Measurements from ENCODE around the gene MRPS6.

- TF ChIP-seq, protein P1, sequence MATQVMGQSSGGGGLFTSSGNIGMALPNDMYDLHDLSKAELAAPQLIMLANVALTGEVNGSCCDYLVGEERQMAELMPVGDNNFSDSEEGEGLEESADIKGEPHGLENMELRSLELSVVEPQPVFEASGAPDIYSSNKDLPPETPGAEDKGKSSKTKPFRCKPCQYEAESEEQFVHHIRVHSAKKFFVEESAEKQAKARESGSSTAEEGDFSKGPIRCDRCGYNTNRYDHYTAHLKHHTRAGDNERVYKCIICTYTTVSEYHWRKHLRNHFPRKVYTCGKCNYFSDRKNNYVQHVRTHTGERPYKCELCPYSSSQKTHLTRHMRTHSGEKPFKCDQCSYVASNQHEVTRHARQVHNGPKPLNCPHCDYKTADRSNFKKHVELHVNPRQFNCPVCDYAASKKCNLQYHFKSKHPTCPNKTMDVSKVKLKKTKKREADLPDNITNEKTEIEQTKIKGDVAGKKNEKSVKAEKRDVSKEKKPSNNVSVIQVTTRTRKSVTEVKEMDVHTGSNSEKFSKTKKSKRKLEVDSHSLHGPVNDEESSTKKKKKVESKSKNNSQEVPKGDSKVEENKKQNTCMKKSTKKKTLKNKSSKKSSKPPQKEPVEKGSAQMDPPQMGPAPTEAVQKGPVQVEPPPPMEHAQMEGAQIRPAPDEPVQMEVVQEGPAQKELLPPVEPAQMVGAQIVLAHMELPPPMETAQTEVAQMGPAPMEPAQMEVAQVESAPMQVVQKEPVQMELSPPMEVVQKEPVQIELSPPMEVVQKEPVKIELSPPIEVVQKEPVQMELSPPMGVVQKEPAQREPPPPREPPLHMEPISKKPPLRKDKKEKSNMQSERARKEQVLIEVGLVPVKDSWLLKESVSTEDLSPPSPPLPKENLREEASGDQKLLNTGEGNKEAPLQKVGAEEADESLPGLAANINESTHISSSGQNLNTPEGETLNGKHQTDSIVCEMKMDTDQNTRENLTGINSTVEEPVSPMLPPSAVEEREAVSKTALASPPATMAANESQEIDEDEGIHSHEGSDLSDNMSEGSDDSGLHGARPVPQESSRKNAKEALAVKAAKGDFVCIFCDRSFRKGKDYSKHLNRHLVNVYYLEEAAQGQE (IDR thresholded peaks at IDR 0.05; ENCODE audit: insufficient replicate concordance, low read depth) = no peak
- TF ChIP-seq, protein P2, sequence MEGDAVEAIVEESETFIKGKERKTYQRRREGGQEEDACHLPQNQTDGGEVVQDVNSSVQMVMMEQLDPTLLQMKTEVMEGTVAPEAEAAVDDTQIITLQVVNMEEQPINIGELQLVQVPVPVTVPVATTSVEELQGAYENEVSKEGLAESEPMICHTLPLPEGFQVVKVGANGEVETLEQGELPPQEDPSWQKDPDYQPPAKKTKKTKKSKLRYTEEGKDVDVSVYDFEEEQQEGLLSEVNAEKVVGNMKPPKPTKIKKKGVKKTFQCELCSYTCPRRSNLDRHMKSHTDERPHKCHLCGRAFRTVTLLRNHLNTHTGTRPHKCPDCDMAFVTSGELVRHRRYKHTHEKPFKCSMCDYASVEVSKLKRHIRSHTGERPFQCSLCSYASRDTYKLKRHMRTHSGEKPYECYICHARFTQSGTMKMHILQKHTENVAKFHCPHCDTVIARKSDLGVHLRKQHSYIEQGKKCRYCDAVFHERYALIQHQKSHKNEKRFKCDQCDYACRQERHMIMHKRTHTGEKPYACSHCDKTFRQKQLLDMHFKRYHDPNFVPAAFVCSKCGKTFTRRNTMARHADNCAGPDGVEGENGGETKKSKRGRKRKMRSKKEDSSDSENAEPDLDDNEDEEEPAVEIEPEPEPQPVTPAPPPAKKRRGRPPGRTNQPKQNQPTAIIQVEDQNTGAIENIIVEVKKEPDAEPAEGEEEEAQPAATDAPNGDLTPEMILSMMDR (IDR thresholded peaks at IDR 0.05; ENCODE audit: insufficient read depth, low read length) = no peak
- TF ChIP-seq GABPA (IDR thresholded peaks at IDR 0.05; ENCODE audit: low read depth) (no peak), POLR2AphosphoS5 (IDR thresholded peaks at IDR 0.05; ENCODE audit: low read depth) (no peak), SPI1 (IDR thresholded peaks at IDR 0.05; ENCODE audit: borderline replicate concordance, low read depth) (no peak)
Measured at GRCh38 chr21:34088752-34089151, 15.4 kb downstream of the MRPS6 start.
